Transverse colon (tissue), 3 donors: ENCODE data around the gene ZNF516.

Source experiments
- POLR2A ChIP-seq: fragments of 450-650 bp; IDR thresholded peaks from one replicate; pipeline ENCODE4 v1.6.1; 2016; ENCODE audit warnings: antibody characterized with exemption, mild to moderate bottlenecking, moderate library complexity
- TF ChIP-seq, protein P1 (sequence below), 5 experiments: fragments of 200-600 bp in 3 of 5; fragments of 450-650 bp in 2 of 5; sonication (generic) in 3 of 5; IDR thresholded peaks; 1 replicate in 2 of 5; 2 replicates in 3 of 5; pipeline ENCODE4 v1.5.1; 2016 to 2017; ENCODE audit warnings: antibody characterized with exemption in 5 of 5, inconsistent platforms in 3 of 5, mild to moderate bottlenecking in 2 of 5, moderate library complexity in 1 of 5

DNA sequence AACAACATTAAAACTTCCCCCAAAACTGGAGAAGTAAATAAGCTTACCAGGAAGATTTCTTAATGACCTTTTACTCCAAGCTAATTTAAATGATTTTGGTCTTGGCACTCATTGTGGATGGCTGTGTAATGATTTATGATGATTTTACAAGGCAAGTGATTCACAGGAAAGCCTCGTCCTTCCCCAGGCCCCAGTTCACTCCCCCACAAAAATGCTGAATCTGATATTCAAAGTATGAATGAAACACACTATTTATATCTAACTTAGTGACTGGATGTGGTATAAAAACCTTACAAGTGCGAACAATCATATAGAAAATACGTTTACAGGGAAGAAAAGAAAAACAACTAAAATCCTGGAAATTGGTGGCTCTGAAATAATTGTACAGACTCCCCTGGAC is 49.8 kb downstream of the ZNF516 start:
- TF ChIP-seq, protein P1, sequence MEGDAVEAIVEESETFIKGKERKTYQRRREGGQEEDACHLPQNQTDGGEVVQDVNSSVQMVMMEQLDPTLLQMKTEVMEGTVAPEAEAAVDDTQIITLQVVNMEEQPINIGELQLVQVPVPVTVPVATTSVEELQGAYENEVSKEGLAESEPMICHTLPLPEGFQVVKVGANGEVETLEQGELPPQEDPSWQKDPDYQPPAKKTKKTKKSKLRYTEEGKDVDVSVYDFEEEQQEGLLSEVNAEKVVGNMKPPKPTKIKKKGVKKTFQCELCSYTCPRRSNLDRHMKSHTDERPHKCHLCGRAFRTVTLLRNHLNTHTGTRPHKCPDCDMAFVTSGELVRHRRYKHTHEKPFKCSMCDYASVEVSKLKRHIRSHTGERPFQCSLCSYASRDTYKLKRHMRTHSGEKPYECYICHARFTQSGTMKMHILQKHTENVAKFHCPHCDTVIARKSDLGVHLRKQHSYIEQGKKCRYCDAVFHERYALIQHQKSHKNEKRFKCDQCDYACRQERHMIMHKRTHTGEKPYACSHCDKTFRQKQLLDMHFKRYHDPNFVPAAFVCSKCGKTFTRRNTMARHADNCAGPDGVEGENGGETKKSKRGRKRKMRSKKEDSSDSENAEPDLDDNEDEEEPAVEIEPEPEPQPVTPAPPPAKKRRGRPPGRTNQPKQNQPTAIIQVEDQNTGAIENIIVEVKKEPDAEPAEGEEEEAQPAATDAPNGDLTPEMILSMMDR (IDR thresholded peaks at IDR 0.05), result no peak
- no peak for TF ChIP-seq POLR2A
